A549 (cell line): ENCODE results near the gene GNG14. TPM values are rescaled to one million over a fixed set of nuclear protein-coding genes. Genes with fewer than 3 reads are reported as not detected.

ENCODE experiments used
- ATAC-seq, 2 experiments: fragments of 200-7000 bp in 1 of 2; fragments of >200 bp in 1 of 2; cut with Nextera tagmentation in 1 of 2; cut with Tn5 transposase in 1 of 2; 3 replicates each; pipeline versions ENCODE4 v1.8.0 to v1.9.1; 2018 to 2020; ENCODE audit warnings: mild to moderate bottlenecking in 1 of 2, moderate library complexity in 1 of 2
- CTCF ChIA-PET: fragments of 300-600 bp; sonication (Branson Sonifier 250); formaldehyde crosslinking; extraction: SDS; loops from one replicate; lab custom pipeline; 2021; ENCODE audit warnings: antibody characterized with exemption, inconsistent platforms; lab: Yijun Ruan, JAX
- POLR2A ChIA-PET: fragments of 350-600 bp; formaldehyde crosslinking; extraction: SDS; loops from one replicate; lab custom pipeline; 2021; ENCODE audit warnings: antibody characterized with exemption, inconsistent platforms; lab: Yijun Ruan, JAX
- DNase-seq, 2 experiments: peaks; one replicate each; pipeline versions ENCODE4 v3.0.0 to v3.0.0-alpha.2; 2011 to 2016; ENCODE audit warnings: low read depth in 1 of 2, low spot score in 1 of 2
- FAIRE-seq: peaks from 2 replicates; lab custom pipeline; 2011; peaks lifted over from hg19 to GRCh38; lab: Jason Lieb, UNC
- H3K27ac ChIP-seq, 2 experiments: fragments of >200 bp; sonication (Bioruptor Twin); formaldehyde crosslinking; 3 replicates each; pipeline ENCODE4 v1.5.1; 2016 to 2017
- H3K4me1 ChIP-seq: fragments of >200 bp; sonication (Bioruptor Twin); formaldehyde crosslinking; 3 replicates; pipeline ENCODE4 v1.6.1; 2016
- H3K4me2 ChIP-seq: fragments of >200 bp; sonication (Bioruptor Twin); formaldehyde crosslinking; 3 replicates; pipeline ENCODE4 v1.6.1; 2016
- H3K4me3 ChIP-seq: fragments of >200 bp; sonication (Bioruptor Twin); formaldehyde crosslinking; 3 replicates; pipeline ENCODE4 v1.5.1; 2016
- H3K9me3 ChIP-seq: fragments of >200 bp; sonication (Bioruptor Twin); formaldehyde crosslinking; 3 replicates; pipeline ENCODE4 v1.6.1; 2016
- BCL3 ChIP-seq: fragments of >200 bp; sonication (Bioruptor Twin); formaldehyde crosslinking; IDR thresholded peaks from 3 replicates; pipeline ENCODE4 v1.6.1; 2016
- BHLHE40 ChIP-seq: IDR thresholded peaks from 2 replicates; pipeline ENCODE4 v1.6.1; 2012; ENCODE audit warnings: low read depth, low read length, inconsistent platforms
- CBX2 ChIP-seq: fragments of 200-600 bp; sonication (generic); IDR thresholded peaks from 2 replicates; pipeline ENCODE4 v1.6.1; 2016; ENCODE audit warnings: low read depth, mild to moderate bottlenecking, borderline replicate concordance
- CBX8 ChIP-seq: fragments of 200-600 bp; sonication (generic); IDR thresholded peaks from 2 replicates; pipeline ENCODE4 v1.6.1; 2016
- CEBPB ChIP-seq, 2 experiments: fragments of >200 bp in 1 of 2; sonication (Bioruptor Twin) in 1 of 2; formaldehyde crosslinking in 1 of 2; IDR thresholded peaks; 2 replicates each; pipeline ENCODE4 v1.6.1; 2012 to 2016
- CTCF ChIP-seq: fragments of >200 bp; sonication (Bioruptor Twin); formaldehyde crosslinking; IDR thresholded peaks from 3 replicates; pipeline ENCODE4 v1.5.1; 2016
- EHF ChIP-seq: fragments of 250-450 bp; sonication (Bioruptor Pico); IDR thresholded peaks from 2 replicates; pipeline ENCODE4 v1.5.0; 2020; ENCODE audit warnings: mild to moderate bottlenecking
- EHMT2 ChIP-seq: fragments of 200-600 bp; sonication (generic); IDR thresholded peaks from 2 replicates; pipeline ENCODE4 v1.6.1; 2016; ENCODE audit warnings: antibody characterized with exemption, low read depth, mild to moderate bottlenecking, moderate library complexity
- FOSB ChIP-seq: fragments of 250-450 bp; sonication (Bioruptor Pico); IDR thresholded peaks from 2 replicates; pipeline ENCODE4 v1.5.0; 2020; ENCODE audit warnings: mild to moderate bottlenecking, moderate library complexity
- HES2 ChIP-seq: fragments of >200 bp; sonication (Bioruptor Twin); formaldehyde crosslinking; IDR thresholded peaks from 2 replicates; pipeline ENCODE4 v1.6.1; 2016
- HOXA7 ChIP-seq: fragments of 250-450 bp; sonication (Bioruptor Pico); IDR thresholded peaks from 2 replicates; pipeline ENCODE4 v1.5.0; 2020; ENCODE audit warnings: mild to moderate bottlenecking, moderate library complexity
- HOXB13 ChIP-seq: fragments of 250-450 bp; sonication (Bioruptor Pico); IDR thresholded peaks from 2 replicates; pipeline ENCODE4 v1.5.0; 2020; ENCODE audit warnings: low read depth, mild to moderate bottlenecking, moderate library complexity
- HOXB5 ChIP-seq: fragments of 250-450 bp; sonication (Bioruptor Pico); IDR thresholded peaks from 2 replicates; pipeline ENCODE4 v1.5.0; 2020; ENCODE audit warnings: mild to moderate bottlenecking, moderate library complexity
- JUN ChIP-seq, 2 experiments: fragments of >200 bp; sonication (Bioruptor Twin); formaldehyde crosslinking; IDR thresholded peaks; 2 replicates in 1 of 2; 3 replicates in 1 of 2; pipeline ENCODE4 v1.6.1; 2016 to 2017
- JUNB ChIP-seq: fragments of >200 bp; sonication (Bioruptor Twin); formaldehyde crosslinking; IDR thresholded peaks from 2 replicates; pipeline ENCODE4 v1.6.1; 2016
- MYC ChIP-seq: IDR thresholded peaks from 2 replicates; pipeline ENCODE4 v1.6.1; 2012; ENCODE audit warnings: mild to moderate bottlenecking, inconsistent platforms, low read length, improper control_type of control experiment, borderline replicate concordance
- NPAS2 ChIP-seq: fragments of 250-450 bp; sonication (Bioruptor Pico); IDR thresholded peaks from 2 replicates; pipeline ENCODE4 v1.8.0; 2022; ENCODE audit warnings: mild to moderate bottlenecking, moderate library complexity, borderline replicate concordance
- NR3C1 ChIP-seq: fragments of >200 bp; sonication (Bioruptor Twin); formaldehyde crosslinking; IDR thresholded peaks from 3 replicates; pipeline ENCODE4 v1.6.1; 2017
- PBX3 ChIP-seq: IDR thresholded peaks from 2 replicates; pipeline ENCODE4 v1.6.1; 2012
- POLR2AphosphoS2 ChIP-seq: conservative IDR thresholded peaks from 2 replicates; pipeline ENCODE4 v1.6.1; 2012; ENCODE audit warnings: low read length, improper control_type of control experiment, inconsistent platforms
- SMC3 ChIP-seq: fragments of >200 bp; sonication (Bioruptor Twin); formaldehyde crosslinking; IDR thresholded peaks from 3 replicates; pipeline ENCODE4 v1.6.1; 2018; ENCODE audit warnings: inconsistent platforms
- USF2 ChIP-seq: fragments of 450-650 bp; IDR thresholded peaks from 2 replicates; pipeline ENCODE4 v1.6.1; 2014; ENCODE audit warnings: antibody characterized with exemption
- ZNF302 ChIP-seq: fragments of 250-450 bp; sonication (Bioruptor Pico); IDR thresholded peaks from 2 replicates; pipeline ENCODE4 v1.9.0; 2021; ENCODE audit warnings: inconsistent platforms, mild to moderate bottlenecking, moderate library complexity
- ZSCAN20 ChIP-seq: fragments of 250-450 bp; sonication (Bioruptor Pico); IDR thresholded peaks from 2 replicates; pipeline ENCODE4 v1.8.0; 2022; ENCODE audit warnings: mild to moderate bottlenecking, moderate library complexity
- WGBS: methylation state at CpG from one replicate; pipeline ENCODE4 v1.1.6; 2017; ENCODE audit errors: missing lambda C conversion rate; 5-methylcytosine and 5-hydroxymethylcytosine counted together
- polyA plus RNA-seq, 4 experiments: library from polyadenylated mRNA; depleted of rRNA in 3 of 4; stranded (reverse); fragments of >200 nt; fragmentation: RNase III in 1 of 4; extraction: RNeasy Plus Mini Kit Qiagen cat#74134 plus additional on column Dnase treatment in 1 of 4; gene quantifications; 2 replicates in 3 of 4; 3 replicates in 1 of 4; pipeline ENCODE4 v1.2.3, GENCODE V29; 2011 to 2017

GNG14 gene
- polyA plus RNA-seq, 2 of the 4 experiments (the other 2 are of a cell fraction), result not detected

DNA sequence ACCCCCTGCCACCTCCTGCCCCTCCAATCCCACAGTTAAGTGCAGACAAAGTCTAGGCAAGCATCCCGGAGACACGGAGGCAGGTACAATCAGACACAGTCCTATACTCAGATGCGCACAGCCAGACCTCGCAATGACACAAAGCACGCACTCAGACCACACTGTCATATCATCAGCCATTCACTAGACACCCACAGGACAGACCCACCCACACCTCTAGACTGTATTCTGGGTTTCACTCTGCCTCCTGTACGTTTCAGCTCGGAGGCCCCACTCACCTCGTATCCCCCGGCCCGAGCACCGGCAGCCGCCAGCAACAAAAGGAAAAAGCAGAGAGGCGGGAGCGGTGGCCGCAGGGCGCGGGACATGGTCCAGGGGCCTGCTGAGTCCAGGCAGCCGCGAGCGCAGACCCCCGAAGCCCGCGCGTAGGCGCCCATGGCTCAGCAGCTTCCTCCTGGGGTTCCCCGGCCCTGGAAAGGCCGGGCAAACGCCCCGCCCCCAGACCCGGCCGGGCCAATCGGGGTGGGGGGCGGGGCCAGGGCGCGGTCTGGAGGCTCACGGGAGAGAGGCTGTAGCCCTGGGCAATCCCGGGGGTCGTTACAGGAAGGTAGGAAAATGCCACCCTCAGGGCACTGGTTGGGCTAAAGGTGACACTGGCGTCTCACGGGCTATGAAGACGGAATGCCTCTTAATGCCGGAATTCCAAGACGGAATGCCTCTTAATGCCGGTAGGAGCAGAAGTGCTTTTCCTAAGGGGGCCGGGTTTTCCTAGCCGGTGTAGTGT is 21.3 kb upstream of the GNG14 start, which contains the start of the genes MAN2B1 and WDR83:
TSS of gene MAN2B1 (minus strand) at position 478 of the 784 bp plus-strand sequence. CDS start at position 437, 41 bp downstream.
TSS of gene WDR83 (plus strand) at position 543 of the 784 bp plus-strand sequence. CDS start 2,984 bp downstream, outside the sequence.
- 16% methylated on average over 21 of the region's 46 CpGs for WGBS
- H3K4me2 ChIP-seq, result peak within 1 kb of the TSS; percentile 97
- H3K9me3 ChIP-seq, result no peaks in the 10 kb centered on the region
- DNase-seq (peak; percentile 41 to 73), FAIRE-seq (no peak), ATAC-seq (peak; percentile 74 to 85)
- POLR2A ChIA-PET, result interaction anchor here (0.5 to 1.2 kb wide), 5 partner anchors 9 to 56 kb away, joined by 3 to 5 read pairs (median 3); partner anchors contain the start of genes DHPS, ZNF490 and ZNF791
- H3K27ac ChIP-seq, result peak within 1 kb of the TSS; percentile 82 to 86
- peak within 1 kb of the TSS; percentile 90 for H3K4me3 ChIP-seq
- peaks cover 11% of the 10 kb centered on the region for H3K4me1 ChIP-seq
- no peak for TF ChIP-seq JUNB
- no peak for TF ChIP-seq SMC3
- TF ChIP-seq HOXA7 (CRISPR knock-in tag), result no peak
- no peak for TF ChIP-seq ZSCAN20
- no peak for TF ChIP-seq ZNF302 (CRISPR knock-in tag)
- TF ChIP-seq MYC, result no peak
- TF ChIP-seq HOXB13 (CRISPR knock-in tag), result no peak
- TF ChIP-seq JUN (IDR thresholded peaks at IDR 0.05), result no peak
- TF ChIP-seq PBX3, result no peak
- CTCF ChIA-PET, result interaction anchor here (0.6 to 1.3 kb wide), 3 partner anchors 10 to 413 kb away, joined by 3 to 6 read pairs (median 4); no protein-coding TSS in a partner anchor

DNA sequence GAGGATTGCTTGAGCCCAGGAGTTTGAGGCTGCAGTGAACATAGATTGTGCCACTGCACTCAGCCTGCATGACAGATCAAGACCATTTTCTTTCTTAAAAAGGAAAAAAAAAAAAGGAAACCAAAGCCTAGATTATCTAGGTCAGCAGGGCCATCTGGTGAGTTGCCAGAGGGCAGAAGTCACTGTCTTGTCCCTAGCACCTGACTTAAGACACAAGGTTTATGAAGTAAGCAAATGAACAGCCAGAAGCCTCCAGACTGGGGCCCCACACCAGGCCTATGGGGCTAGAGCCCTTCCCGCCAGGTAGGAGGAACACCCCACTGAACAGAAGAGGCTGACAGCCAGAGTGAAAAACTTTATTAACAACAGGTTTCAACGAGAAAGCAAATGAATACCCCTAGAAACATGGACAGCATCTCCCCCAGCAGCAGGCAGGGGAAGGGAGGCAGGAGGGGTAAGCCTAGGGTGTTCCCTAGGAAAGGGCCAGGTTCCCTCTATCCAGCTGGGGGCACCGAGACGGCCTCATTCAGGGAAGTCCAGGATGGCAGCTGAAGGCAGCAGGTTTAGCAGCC is 20.0 kb upstream of the GNG14 start:
- no peak overlapping the region for H3K27ac ChIP-seq
- no peak for ATAC-seq

DNA sequence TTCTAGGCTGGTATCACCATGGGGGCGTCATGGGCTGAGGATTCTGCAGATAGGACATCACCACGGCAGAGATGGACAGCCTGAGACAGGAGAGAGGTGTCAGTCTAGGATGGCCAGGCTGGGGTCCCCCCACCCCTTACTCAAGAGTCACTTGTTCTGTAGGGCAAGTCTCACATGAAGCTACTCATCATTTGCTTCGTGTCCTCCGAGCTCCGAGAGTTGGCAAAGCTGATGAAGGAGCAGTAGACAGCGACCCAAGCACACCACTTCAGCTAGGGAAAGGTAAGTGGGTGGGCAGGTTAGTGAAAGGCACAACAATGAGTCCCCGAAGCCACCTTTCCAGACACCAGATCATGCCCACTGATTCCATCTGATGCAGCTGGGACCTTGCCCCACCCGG is 19.5 kb upstream of the GNG14 start:
- ChIA-PET CTCF (interaction anchor here (1.3 to 2.6 kb wide), 3 partner anchors 8 to 179 kb away, joined by 3 to 5 read pairs (median 3); no protein-coding TSS in a partner anchor), POLR2A (no interaction called here)
- 72% methylated on average over 8 of the region's 8 CpGs for WGBS
- peak overlapping the region; percentile 97 for H3K4me3 ChIP-seq
- DNase-seq, result no peak
- H3K9me3 ChIP-seq, result no peaks in the 10 kb centered on the region
- ATAC-seq, result no peak
- no peak for FAIRE-seq
- H3K4me1 ChIP-seq, result peaks cover 11% of the 10 kb centered on the region
- H3K4me2 ChIP-seq, result peak overlapping the region; percentile 93
- peak overlapping the region in 1 of 2 experiments; percentile 95; a peak in 4 of 6 replicates for H3K27ac ChIP-seq
- no peak for TF ChIP-seq NPAS2 (CRISPR knock-in tag)
- no peak for TF ChIP-seq ZNF302 (CRISPR knock-in tag)
- TF ChIP-seq EHMT2, result no peak
- no peak for TF ChIP-seq JUNB
- no peak for TF ChIP-seq HOXB5
- no peak for TF ChIP-seq CTCF
- no peak for TF ChIP-seq POLR2AphosphoS2
- TF ChIP-seq CBX8, result no peak
- no peak for TF ChIP-seq BCL3
- TF ChIP-seq HES2, result no peak
- TF ChIP-seq HOXA7 (CRISPR knock-in tag), result no peak
- TF ChIP-seq MYC, result no peak
- TF ChIP-seq CEBPB (IDR thresholded peaks at IDR 0.05), result no peak
- TF ChIP-seq USF2, result no peak

More for the DNA sequence above, 20.0 kb upstream of the GNG14 start:
- TF ChIP-seq FOSB (CRISPR knock-in tag) (no peak), MYC (no peak), BHLHE40 (no peak), CBX2 (no peak), PBX3 (no peak), SMC3 (no peak), ZNF302 (CRISPR knock-in tag) (no peak), HOXB13 (CRISPR knock-in tag) (no peak), NR3C1 (no peak), EHF (CRISPR knock-in tag) (no peak)
- peak overlapping the region; percentile 97; the same call in 1 of the 3 replicates for H3K4me3 ChIP-seq
- ChIA-PET CTCF (interaction anchor here (1.3 kb wide), 1 partner anchor 9 kb away, joined by 3 read pairs; no protein-coding TSS in a partner anchor), POLR2A (no interaction called here)
- WGBS, result 63% methylated on average over 4 of the region's 4 CpGs
- DNase-seq (no peak), FAIRE-seq (no peak)
- peak overlapping the region; percentile 93 for H3K4me2 ChIP-seq
- no peaks in the 10 kb centered on the region for H3K9me3 ChIP-seq
- H3K4me1 ChIP-seq, result peaks cover 11% of the 10 kb centered on the region
